Forelimb muscle (tissue), 1 donor: ENCODE measurements around the gene USP47. TPM values are rescaled to one million over a fixed set of nuclear protein-coding genes. Genes with fewer than 3 reads are reported as not detected.

Experiments
- DNase-seq: peaks from one replicate; pipeline ENCODE4 v3.0.0-alpha.2; 2013; ENCODE audit warnings: low read depth
- polyA plus RNA-seq: library from polyadenylated mRNA; unstranded; fragments of 120-200 nt; gene quantifications from one replicate; pipeline ENCODE4 v1.2.1, GENCODE V29; 2013; ENCODE audit not compliant: insufficient read length

USP47 gene
- polyA plus RNA-seq, 1 donor, result 69.4 TPM

DNA sequence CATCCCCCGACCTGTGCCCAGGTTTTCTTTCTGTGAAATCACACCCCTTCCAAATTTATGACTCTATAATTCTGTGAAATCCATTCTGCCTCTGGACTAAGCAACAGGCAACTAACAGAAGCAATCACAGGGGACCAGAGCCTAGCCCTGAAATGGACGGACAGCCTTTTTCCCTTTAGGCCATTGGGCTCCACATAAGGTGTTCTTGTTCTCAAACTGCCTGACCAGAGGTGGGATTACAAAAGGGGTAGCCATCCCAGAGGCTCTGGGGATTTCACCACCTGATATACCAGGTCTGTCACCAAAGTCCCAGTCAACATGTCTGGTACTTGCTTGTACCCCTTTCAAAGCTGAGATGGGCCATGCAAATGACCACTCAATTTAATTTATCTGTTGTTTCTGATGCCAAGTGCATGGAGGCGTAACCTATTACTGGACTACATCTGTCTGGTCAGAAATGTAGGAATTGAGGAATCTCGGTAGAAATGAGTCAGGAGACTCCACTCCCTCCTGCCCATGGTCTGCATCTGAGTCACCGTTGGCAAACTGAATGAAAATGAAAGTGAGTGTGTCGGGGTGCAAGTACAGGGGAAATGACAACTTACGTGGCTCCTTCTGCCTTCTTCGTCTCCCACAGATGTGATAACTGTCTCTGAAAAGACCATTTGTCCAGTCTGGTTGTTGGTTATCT is 156.5 kb downstream of the USP47 start:
- no peak for DNase-seq

GRCh38 chr11:12001186-12001585 is 159.4 kb downstream of the USP47 start:
- no peak for DNase-seq

DNA sequence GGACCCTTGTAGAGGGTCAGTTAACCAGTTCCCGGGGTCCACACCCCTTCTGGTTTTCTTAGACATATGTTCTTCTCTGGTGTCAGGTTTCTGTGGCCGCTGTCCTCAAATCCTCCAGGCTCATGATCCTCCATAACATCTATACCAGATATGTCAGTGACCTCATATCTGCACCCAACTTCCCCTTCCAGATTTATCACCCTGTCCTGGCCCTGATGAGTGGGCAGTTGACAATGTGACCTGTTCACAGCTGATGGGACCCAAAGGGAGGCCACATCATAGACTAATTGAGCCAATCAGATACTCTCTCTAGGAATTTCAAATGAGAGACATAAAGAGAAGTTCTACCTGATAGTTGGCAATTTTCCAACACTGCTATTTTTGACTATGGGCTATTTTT is 161.6 kb downstream of the USP47 start:
- no peak for DNase-seq

GRCh38 chr11:12003815-12004214 is 162.0 kb downstream of the USP47 start:
- no peak for DNase-seq

DNA sequence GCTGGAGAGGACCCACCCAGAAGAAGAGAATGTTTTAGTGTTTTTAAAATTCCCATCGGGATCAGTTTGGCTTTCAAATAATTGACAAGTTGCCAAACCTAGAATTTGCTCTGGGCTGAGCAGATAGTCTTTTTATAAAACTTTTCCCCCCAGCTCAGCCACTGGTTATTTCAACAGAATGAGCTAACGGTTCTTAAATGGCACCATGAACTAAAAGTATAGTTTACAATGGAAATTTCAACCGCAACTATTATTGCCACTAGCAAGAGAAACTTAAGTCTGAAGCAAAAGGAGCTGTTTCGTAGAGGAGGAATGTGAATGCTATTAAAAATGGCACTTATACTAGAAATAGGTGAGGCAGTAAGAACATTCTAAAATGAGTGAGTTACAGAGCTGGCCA is 163.3 kb downstream of the USP47 start:
- DNase-seq, result no peak

GRCh38 chr11:12005476-12005875 is 163.7 kb downstream of the USP47 start:
- DNase-seq, result no peak

- DNase-seq, result no peak
Observed at GRCh38 chr11:12006552-12007229, 164.9 kb downstream of the USP47 start.

GRCh38 chr11:12007230-12007593 is 165.4 kb downstream of the USP47 start:
- no peak for DNase-seq

- DNase-seq, result no peak
Observed at GRCh38 chr11:12007769-12008737, 166.3 kb downstream of the USP47 start, which contains the start of gene DKK3. TSS of gene DKK3 (minus strand) at chr11:12008626. CDS start at chr11:12008582, 44 bp downstream.

Other genes starting within 250 kb of the USP47 start
- gene GALNT18, start 220.0 kb upstream of the USP47 start, polyA plus RNA-seq, result 10.0 TPM
- gene DKK3, start 166.7 kb downstream of the USP47 start, polyA plus RNA-seq, result 57.3 TPM